GM19023 (cell line): ENCODE measurements around the gene RIOK3.
A peak's percentile ranks its signal among the peaks of the same experiment; 100 is the strongest.
"Not testable (repeated sequence)": the region's sequence is repeated elsewhere in the genome, so short reads cannot be mapped to it uniquely, and the experiment has no call there.

Source experiments
- ATAC-seq: cut with Tn5 transposase; IDR thresholded peaks from one replicate; pipeline ENCODE4 v1.9.1; 2021; ENCODE audit warnings: mild to moderate bottlenecking, moderate library complexity; ENCODE audit not compliant: unreplicated experiment

RIOK3 gene

GRCh38 chr18:23451011-23451410 is 2.1 kb upstream of the RIOK3 start:
- no peak for ATAC-seq

- no peak for ATAC-seq
These were observed 1.6 kb upstream of the RIOK3 start for GRCh38 chr18:23451491-23451890.

GRCh38 chr18:23452347-23452727 is 750 bp upstream of the RIOK3 start:
- ATAC-seq: no peak

GRCh38 chr18:23453680-23454058 is 582 bp downstream of the RIOK3 start:
- ATAC-seq: peak; percentile 3

- no peak for ATAC-seq
These were observed 3.7 kb downstream of the RIOK3 start for GRCh38 chr18:23456835-23457234.

- ATAC-seq: no peak
These were observed 5.9 kb downstream of the RIOK3 start for GRCh38 chr18:23458830-23459529.

- ATAC-seq: no peak
These were observed 6.4 kb downstream of the RIOK3 start for GRCh38 chr18:23459530-23459921.

- no peak for ATAC-seq
These were observed 7.5 kb downstream of the RIOK3 start for GRCh38 chr18:23460285-23461273.

GRCh38 chr18:23462876-23463275 is 9.8 kb downstream of the RIOK3 start:
- no peak for ATAC-seq

GRCh38 chr18:23468753-23469459 is 15.8 kb downstream of the RIOK3 start:
- no peak for ATAC-seq

GRCh38 chr18:23470620-23471387 is 17.7 kb downstream of the RIOK3 start:
- ATAC-seq: no peak

- ATAC-seq: no peak
These were observed 18.4 kb downstream of the RIOK3 start for GRCh38 chr18:23471486-23471885.

- ATAC-seq: no peak
These were observed 26.9 kb downstream of the RIOK3 start for GRCh38 chr18:23479829-23480505.

GRCh38 chr18:23484561-23485182 is 31.6 kb downstream of the RIOK3 start:
- ATAC-seq: no peak

- no peak for ATAC-seq
These were observed 32.3 kb downstream of the RIOK3 start for GRCh38 chr18:23485386-23485785.

- ATAC-seq: peak; percentile 78
These were observed 34.9 kb downstream of the RIOK3 start for GRCh38 chr18:23487738-23488570.

- not testable (repeated sequence) for ATAC-seq
These were observed 36.5 kb downstream of the RIOK3 start for GRCh38 chr18:23489586-23489985.

GRCh38 chr18:23493654-23494053 is 40.6 kb downstream of the RIOK3 start:
- no peak for ATAC-seq

GRCh38 chr18:23494992-23495391 is 41.9 kb downstream of the RIOK3 start:
- no peak for ATAC-seq
